ENCODE measurements around the gene SUPT5H. TPM values are rescaled to one million over a fixed set of nuclear protein-coding genes. Genes with fewer than 3 reads are reported as not detected.

Gene SUPT5H
- total and polyA plus RNA-seq, 4 donors = 55.1 to 127 (median 87.9) TPM

GRCh38 chr19:39520541-39521484 lies 75.4 kb downstream of the SUPT5H start:
- Histone ChIP-seq H3K4me3 (no peak overlapping the region), H3K9ac (ENCODE audit: insufficient read depth in 1 of 2, low read length in 2 of 2) (no peak overlapping the region)
- no peak for DNase-seq

GRCh38 chr19:39524495-39524894 lies 79.1 kb downstream of the SUPT5H start:
- Histone ChIP-seq H3K4me1 (ENCODE audit: control insufficient read depth in 5 of 5, insufficient read depth in 5 of 5, low read length in 5 of 5) (no peaks in the 10 kb centered on the region), H3K27ac (ENCODE audit: low read depth in 1 of 2, low read length in 1 of 2) (no peak overlapping the region), H3K4me3 (no peak overlapping the region), H3K36me3 (ENCODE audit: control insufficient read depth in 4 of 4, insufficient read depth in 4 of 4, low read length in 4 of 4) (no peaks in the 10 kb centered on the region), H3K9me3 (ENCODE audit: control insufficient read depth in 4 of 4, insufficient read depth in 3 of 4, low read length in 3 of 4) (no peaks in the 10 kb centered on the region), H3K9ac (ENCODE audit: insufficient read depth in 1 of 2, low read length in 2 of 2) (no peak overlapping the region), H3K27me3 (ENCODE audit: control insufficient read depth in 3 of 3, insufficient read depth in 3 of 3, low read length in 2 of 3) (no peaks in the 10 kb centered on the region)
- WGBS, 2 donors = 82 to 86% methylated on average over 8 of the region's 8 CpGs
- no peak for TF ChIP-seq CTCF (IDR thresholded peaks at IDR 0.05; ENCODE audit: control extremely low read depth, extremely low read depth)
- DNase-seq = no peak
- no peak for ATAC-seq (ENCODE audit: insufficient read depth, low FRiP score)

More at GRCh38 chr19:39520541-39521484, 75.4 kb downstream of the SUPT5H start:
- H3K36me3 ChIP-seq (ENCODE audit: control insufficient read depth in 4 of 4, insufficient read depth in 4 of 4, low read length in 4 of 4) = no peaks in the 10 kb centered on the region
- no peak for ATAC-seq (ENCODE audit: insufficient read depth, low FRiP score)
- no peaks in the 10 kb centered on the region for H3K9me3 ChIP-seq (ENCODE audit: control insufficient read depth in 4 of 4, insufficient read depth in 3 of 4, low read length in 3 of 4)
- peaks cover 0 to 17% (median 9%) of the 10 kb centered on the region in 3 donors for H3K27me3 ChIP-seq (ENCODE audit: control insufficient read depth in 3 of 3, insufficient read depth in 3 of 3, low read length in 2 of 3)
- H3K27ac ChIP-seq (ENCODE audit: low read depth in 1 of 2, low read length in 1 of 2) = no peak overlapping the region
- no peaks in the 10 kb centered on the region for H3K4me1 ChIP-seq (ENCODE audit: control insufficient read depth in 5 of 5, insufficient read depth in 5 of 5, low read length in 5 of 5)
- whole genome bisulfite sequencing, 2 donors = 88 to 91% methylated on average over 8 of the region's 8 CpGs
- no peak for TF ChIP-seq CTCF (IDR thresholded peaks at IDR 0.05; ENCODE audit: control extremely low read depth, extremely low read depth)

GRCh38 chr19:39525205-39525604 lies 79.8 kb downstream of the SUPT5H start:
- Histone ChIP-seq H3K27me3 (ENCODE audit: control insufficient read depth in 3 of 3, insufficient read depth in 3 of 3, low read length in 2 of 3) (no peaks in the 10 kb centered on the region), H3K9me3 (ENCODE audit: control insufficient read depth in 4 of 4, insufficient read depth in 3 of 4, low read length in 3 of 4) (no peaks in the 10 kb centered on the region), H3K9ac (ENCODE audit: insufficient read depth in 1 of 2, low read length in 2 of 2) (no peak overlapping the region), H3K4me3 (no peak overlapping the region), H3K27ac (ENCODE audit: low read depth in 1 of 2, low read length in 1 of 2) (no peak overlapping the region), H3K36me3 (ENCODE audit: control insufficient read depth in 4 of 4, insufficient read depth in 4 of 4, low read length in 4 of 4) (no peaks in the 10 kb centered on the region), H3K4me1 (ENCODE audit: control insufficient read depth in 5 of 5, insufficient read depth in 5 of 5, low read length in 5 of 5) (no peaks in the 10 kb centered on the region)
- WGBS, 2 donors = 96 to 97% methylated on average over 3 of the region's 3 CpGs
- DNase-seq = no peak
- no peak for ATAC-seq (ENCODE audit: insufficient read depth, low FRiP score)
- no peak for TF ChIP-seq CTCF (IDR thresholded peaks at IDR 0.05; ENCODE audit: control extremely low read depth, extremely low read depth)

Small RNA genes lying within 50 kb of the gene (small RNA-seq; reads per million reads assigned to genes)
- 0.12 reads per million for gene MIR4530 (ENCODE audit: low replicate concordance)

Other genes with a start within 250 kb of the SUPT5H start
- under 1 TPM; 0.09 to 0.97 TPM for gene NCCRP1, start 248.6 kb upstream of the SUPT5H start, total RNA-seq
- under 1 TPM; 0.05 to 0.26 TPM for gene NCCRP1, start 248.6 kb upstream of the SUPT5H start, polyA plus RNA-seq
- not detected for gene SYCN, start 241.3 kb upstream of the SUPT5H start, total RNA-seq
- under 1 TPM in 1 of 2 donors, not detected in 1; 0.18 TPM for gene SYCN, start 241.3 kb upstream of the SUPT5H start, polyA plus RNA-seq
- gene IFNL3, start 200.6 kb upstream of the SUPT5H start, total RNA-seq = not detected
- not detected for gene IFNL3, start 200.6 kb upstream of the SUPT5H start, polyA plus RNA-seq
- gene IFNL4, start 196.7 kb upstream of the SUPT5H start, total RNA-seq = not detected
- not detected for gene IFNL4, start 196.7 kb upstream of the SUPT5H start, polyA plus RNA-seq
- gene IFNL2, start 177.2 kb upstream of the SUPT5H start, total RNA-seq = not detected
- gene IFNL2, start 177.2 kb upstream of the SUPT5H start, polyA plus RNA-seq = not detected
- gene IFNL1, start 149.2 kb upstream of the SUPT5H start, total RNA-seq = not detected
- under 1 TPM in 1 of 2 donors, not detected in 1; 0.17 TPM for gene IFNL1, start 149.2 kb upstream of the SUPT5H start, polyA plus RNA-seq
- 1 to 10 TPM; 1.6 to 2.2 TPM for gene LRFN1, start 124.7 kb upstream of the SUPT5H start, total RNA-seq
- gene LRFN1, start 124.7 kb upstream of the SUPT5H start, polyA plus RNA-seq = 1 to 10 TPM; 1.2 to 3.6 TPM
- gene GMFG, start 109.5 kb upstream of the SUPT5H start, total RNA-seq = 100 to 1,000 TPM in 1 of 2 donors, 10 to 100 TPM in 1; 38.4 to 110 TPM
- 100 to 1,000 TPM; 192 to 317 TPM for gene GMFG, start 109.5 kb upstream of the SUPT5H start, polyA plus RNA-seq
- gene SAMD4B, start 103.2 kb upstream of the SUPT5H start, total RNA-seq = 10 to 100 TPM; 77.6 to 91.1 TPM
- 100 to 1,000 TPM in 1 of 2 donors, 10 to 100 TPM in 1; 82.5 to 103 TPM for gene SAMD4B, start 103.2 kb upstream of the SUPT5H start, polyA plus RNA-seq
- gene PAF1, start 54.5 kb upstream of the SUPT5H start, total RNA-seq = 10 to 100 TPM; 24.8 to 32.9 TPM
- gene PAF1, start 54.5 kb upstream of the SUPT5H start, polyA plus RNA-seq = 10 to 100 TPM; 35.1 to 41.8 TPM
- gene MED29, start 54.2 kb upstream of the SUPT5H start, total RNA-seq = 10 to 100 TPM; 16.5 to 36.3 TPM
- 10 to 100 TPM; 29.4 to 36.8 TPM for gene MED29, start 54.2 kb upstream of the SUPT5H start, polyA plus RNA-seq
- gene ZFP36, start 38.7 kb upstream of the SUPT5H start, total RNA-seq = 100 to 1,000 TPM in 1 of 2 donors, 10 to 100 TPM in 1; 41.2 to 170 TPM
- 100 to 1,000 TPM; 174 to 655 TPM for gene ZFP36, start 38.7 kb upstream of the SUPT5H start, polyA plus RNA-seq
- gene PLEKHG2, start 32.9 kb upstream of the SUPT5H start, total RNA-seq = 10 to 100 TPM; 33.4 to 52.7 TPM
- gene PLEKHG2, start 32.9 kb upstream of the SUPT5H start, polyA plus RNA-seq = 10 to 100 TPM; 15.5 to 20.9 TPM
- gene RPS16, start 9.6 kb upstream of the SUPT5H start, total RNA-seq = 1,000 to 10,000 TPM in 1 of 2 donors, 100 to 1,000 TPM in 1; 108 to 1,772 TPM
- 1,000 to 10,000 TPM; 2,468 to 3,242 TPM for gene RPS16, start 9.6 kb upstream of the SUPT5H start, polyA plus RNA-seq
- gene TIMM50, start 35.3 kb downstream of the SUPT5H start, total RNA-seq = 10 to 100 TPM; 47.5 to 57.8 TPM
- 10 to 100 TPM; 49.7 to 67.4 TPM for gene TIMM50, start 35.3 kb downstream of the SUPT5H start, polyA plus RNA-seq
- gene DLL3, start 53.4 kb downstream of the SUPT5H start, total RNA-seq = not detected
- under 1 TPM in 1 of 2 donors, not detected in 1; 0.07 TPM for gene DLL3, start 53.4 kb downstream of the SUPT5H start, polyA plus RNA-seq
- not detected for gene SELENOV, start 69.6 kb downstream of the SUPT5H start, total RNA-seq
- gene SELENOV, start 69.6 kb downstream of the SUPT5H start, polyA plus RNA-seq = not detected
- gene EID2B, start 87.3 kb downstream of the SUPT5H start, total RNA-seq = 1 to 10 TPM; 2.8 to 3.1 TPM
- 1 to 10 TPM; 2.1 to 5.2 TPM for gene EID2B, start 87.3 kb downstream of the SUPT5H start, polyA plus RNA-seq
- 10 to 100 TPM; 11.8 to 13.1 TPM for gene EID2, start 94.6 kb downstream of the SUPT5H start, total RNA-seq
- gene EID2, start 94.6 kb downstream of the SUPT5H start, polyA plus RNA-seq = 10 to 100 TPM; 10.4 to 20.2 TPM
- not detected for gene LGALS13, start 156.9 kb downstream of the SUPT5H start, total RNA-seq
- not detected for gene LGALS13, start 156.9 kb downstream of the SUPT5H start, polyA plus RNA-seq
- not detected for gene LGALS16, start 210.3 kb downstream of the SUPT5H start, total RNA-seq
- gene LGALS16, start 210.3 kb downstream of the SUPT5H start, polyA plus RNA-seq = not detected